ENCODE data around the gene FIZ1.
A peak's percentile ranks its signal among the peaks of the same experiment; 100 is the strongest.

GRCh38 chr19:55605207-55605636, 5.9 kb upstream of the FIZ1 start:
- TF ChIP-seq POLR2A (IDR thresholded peaks at IDR 0.05) (peak in 1 of 2 donors; percentile 53), CTCF (IDR thresholded peaks at IDR 0.05) (no peak)

Measured in heart left ventricle (tissue), 13 donors.